Fibroblast of skin of left quadriceps (primary cell): ENCODE results near the gene UPK2.
"Not testable (repeated sequence)": the region's sequence is repeated elsewhere in the genome, so short reads cannot be mapped to it uniquely, and the experiment has no call there.

Experiments used
- DNase-seq, 2 experiments: peaks; one replicate each; pipeline ENCODE4 v3.0.0-alpha.2; 2013; ENCODE audit warnings: low read depth in 2 of 2

Gene UPK2

DNA sequence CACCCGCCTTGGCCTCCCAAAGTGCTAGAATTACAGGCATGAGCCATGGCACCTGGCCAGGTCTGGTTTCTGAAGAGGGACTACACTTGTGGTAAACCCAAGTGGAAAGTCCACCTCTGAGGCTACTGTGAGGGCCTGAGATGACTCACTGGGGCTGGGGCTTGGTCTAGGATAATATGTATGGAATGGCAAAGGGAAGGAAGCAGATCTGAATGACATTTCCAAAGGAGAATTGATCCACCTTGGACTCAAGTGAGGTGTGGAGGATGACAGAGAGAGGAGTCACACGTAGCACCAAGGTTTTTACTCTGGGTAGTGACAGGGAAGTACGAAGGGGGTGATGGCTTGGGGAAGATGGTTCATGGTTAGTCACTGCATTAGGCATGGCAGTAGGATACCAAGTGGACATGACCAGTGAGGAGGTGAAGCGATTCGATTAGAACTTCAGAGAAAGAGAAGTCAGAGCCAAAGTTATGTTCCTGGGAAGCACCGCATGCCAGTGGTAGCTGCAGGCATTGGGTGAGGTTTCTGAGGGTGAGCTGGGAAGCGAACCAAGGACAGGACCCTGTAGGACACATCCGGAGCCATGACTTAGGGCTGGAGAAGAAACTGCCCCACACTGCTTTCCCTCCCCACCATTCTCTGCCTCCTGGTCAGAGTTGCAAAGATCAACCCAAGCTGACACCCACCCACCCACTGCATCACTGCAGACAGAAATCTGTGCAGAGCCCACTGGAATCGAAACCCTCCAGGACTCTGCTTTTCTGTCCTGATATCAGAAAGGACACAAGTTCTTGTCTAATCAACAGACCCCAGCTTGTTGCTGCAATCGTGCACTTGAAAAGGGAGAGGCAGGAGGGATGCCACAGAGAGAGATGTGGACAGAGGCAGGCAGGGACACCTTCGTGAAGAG, 17.4 kb upstream of the UPK2 start:
- no peak for DNase-seq

- DNase-seq: no peak
Measured at GRCh38 chr11:118939404-118939915, 16.6 kb upstream of the UPK2 start.

GRCh38 chr11:118939953-118940598, 16.0 kb upstream of the UPK2 start:
- no peak for DNase-seq

GRCh38 chr11:118947091-118947490, 9.0 kb upstream of the UPK2 start:
- DNase-seq: no peak

DNA sequence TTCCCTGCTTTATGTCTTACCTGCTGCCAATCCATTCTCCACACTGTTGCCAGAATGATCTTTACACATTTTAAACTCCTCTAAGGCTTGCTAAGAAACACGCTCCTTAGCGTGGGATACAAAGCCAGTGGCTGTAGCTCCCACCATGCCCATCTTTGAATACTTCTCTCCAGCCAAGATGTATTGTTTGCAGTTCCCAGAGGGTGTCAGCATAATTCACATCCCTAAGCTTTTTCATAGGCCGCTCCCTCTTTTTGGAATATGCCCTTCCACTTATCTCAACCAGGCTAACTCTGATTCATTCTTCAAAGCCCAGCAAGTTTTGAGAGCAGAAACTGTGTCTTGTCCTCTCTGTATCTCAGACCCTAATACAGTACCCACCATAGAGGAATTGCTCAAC, 8.1 kb upstream of the UPK2 start:
- DNase-seq: no peak

DNA sequence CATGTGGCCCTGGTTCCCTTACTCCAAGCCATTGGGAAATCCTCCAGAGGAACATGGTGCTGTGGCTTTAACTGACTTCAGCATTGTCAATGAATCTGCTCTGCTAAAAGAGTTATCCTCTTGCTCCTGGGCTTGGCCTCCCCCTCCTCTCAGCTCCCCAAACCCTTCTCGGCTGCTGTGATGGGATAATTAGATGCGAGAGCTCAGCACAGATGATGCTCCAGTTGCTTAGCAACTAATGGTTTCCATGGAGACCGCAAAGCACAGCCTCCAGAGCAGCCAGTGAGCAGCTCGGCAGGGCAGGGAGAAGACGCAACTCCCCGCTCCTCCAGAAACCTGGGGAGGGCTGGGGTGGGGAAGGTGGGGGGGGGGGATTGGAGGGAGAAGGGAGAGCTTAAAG, 2.8 kb upstream of the UPK2 start:
- no peak for DNase-seq

- DNase-seq: not testable (repeated sequence)
Measured at GRCh38 chr11:118953976-118954375, 2.1 kb upstream of the UPK2 start.

- no peak for DNase-seq
Measured at GRCh38 chr11:118956847-118957469, 860 bp downstream of the UPK2 start.

- no peak for DNase-seq
Measured at GRCh38 chr11:118957549-118957948, 1.5 kb downstream of the UPK2 start.

GRCh38 chr11:118957968-118958367, 1.9 kb downstream of the UPK2 start:
- no peak for DNase-seq

- no peak for DNase-seq
Measured at GRCh38 chr11:118958577-118958976, 2.5 kb downstream of the UPK2 start.

GRCh38 chr11:118961189-118961588, 5.1 kb downstream of the UPK2 start:
- no peak for DNase-seq

DNA sequence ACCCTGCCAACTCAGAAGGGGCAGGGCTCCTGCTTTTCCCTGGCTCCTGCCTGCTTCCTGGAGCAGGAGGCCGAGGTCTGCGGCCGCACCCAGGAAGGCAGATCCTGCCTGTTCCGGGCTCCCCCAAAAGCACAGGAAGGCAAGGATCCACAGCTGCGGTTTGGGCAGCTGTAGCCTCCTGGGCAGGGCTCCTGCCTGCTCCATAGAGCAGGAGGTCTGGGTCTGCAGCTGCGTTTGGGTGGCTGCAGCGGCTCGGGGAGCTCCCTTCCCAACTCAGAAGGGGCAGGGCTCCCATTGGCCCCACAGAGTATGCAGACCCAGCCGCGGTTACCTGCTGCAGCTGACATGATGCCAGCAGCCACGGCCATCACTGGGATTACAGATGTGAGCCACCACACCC, 5.5 kb downstream of the UPK2 start:
- DNase-seq: no peak

DNA sequence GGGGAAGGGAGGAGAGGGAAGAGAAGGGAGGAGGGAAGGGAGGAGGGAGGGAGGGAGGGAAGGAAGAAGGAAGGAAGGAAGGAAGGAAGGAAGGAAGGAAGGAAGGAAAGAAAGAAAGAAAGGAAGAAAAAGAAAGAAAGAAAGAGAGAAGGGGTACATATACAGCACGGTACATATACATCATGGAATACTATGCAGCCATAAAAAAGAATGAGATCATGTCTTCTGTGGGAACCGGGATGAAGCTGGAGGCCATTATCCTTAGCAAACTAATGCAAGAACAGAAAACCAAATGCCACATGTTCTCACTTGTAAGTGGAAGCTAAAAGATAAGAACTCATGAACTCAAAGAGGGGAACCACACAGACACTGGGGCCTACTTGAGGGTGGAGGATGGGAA, 13.4 kb downstream of the UPK2 start:
- not testable (repeated sequence) for DNase-seq

- no peak for DNase-seq
Measured at GRCh38 chr11:118971646-118972045, 15.5 kb downstream of the UPK2 start, which contains the start of gene FOXR1. Gene FOXR1 (plus strand): TSS chr11:118971761. CDS start chr11:118971932, 171 bp downstream.

- no peak for DNase-seq
Measured at GRCh38 chr11:118973985-118974384, 17.9 kb downstream of the UPK2 start.

DNA sequence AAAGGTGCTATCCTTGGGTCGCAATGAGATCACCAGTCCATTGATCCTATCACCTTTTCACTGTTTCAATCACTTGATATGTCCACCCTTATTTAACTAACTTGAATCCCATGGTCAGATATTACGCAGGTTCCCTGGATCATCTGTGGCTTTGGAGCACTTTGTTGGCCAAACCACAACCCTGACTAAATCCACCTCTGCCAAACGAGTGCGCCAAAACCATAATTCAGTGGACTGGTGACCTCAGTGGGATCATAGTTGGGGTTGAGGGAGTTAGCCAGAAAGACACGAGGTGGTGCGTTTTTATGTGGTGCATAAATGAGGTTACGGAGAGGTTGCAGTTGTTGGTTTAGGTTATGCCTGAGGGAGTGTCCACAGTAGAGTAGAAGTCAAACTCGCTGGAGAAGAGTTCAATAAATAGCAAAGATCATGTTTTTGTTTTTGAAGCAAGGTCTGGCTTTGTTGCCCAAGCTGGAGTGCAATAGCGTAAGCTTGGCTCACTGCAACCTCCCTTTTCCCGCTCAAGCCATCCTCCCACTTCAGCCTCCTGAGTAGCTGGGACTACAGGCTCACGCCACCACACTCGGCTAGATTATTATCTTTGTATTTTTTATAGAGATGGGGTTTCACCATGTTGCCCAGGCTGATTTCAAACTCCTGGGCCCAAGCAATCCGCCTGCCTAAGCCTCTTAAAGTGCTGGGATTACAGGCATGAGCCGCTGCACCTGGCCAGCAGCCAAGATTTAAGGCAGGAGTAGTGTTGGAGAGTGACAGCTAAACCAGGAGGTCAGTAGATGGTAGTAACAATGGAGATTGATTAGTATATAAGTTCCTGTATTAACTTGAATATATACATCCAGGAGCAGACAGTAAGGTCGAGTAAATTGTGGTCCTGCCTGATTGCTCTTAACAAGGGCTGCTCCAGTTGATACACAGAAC, 19.9 kb downstream of the UPK2 start:
- DNase-seq: no peak

DNA sequence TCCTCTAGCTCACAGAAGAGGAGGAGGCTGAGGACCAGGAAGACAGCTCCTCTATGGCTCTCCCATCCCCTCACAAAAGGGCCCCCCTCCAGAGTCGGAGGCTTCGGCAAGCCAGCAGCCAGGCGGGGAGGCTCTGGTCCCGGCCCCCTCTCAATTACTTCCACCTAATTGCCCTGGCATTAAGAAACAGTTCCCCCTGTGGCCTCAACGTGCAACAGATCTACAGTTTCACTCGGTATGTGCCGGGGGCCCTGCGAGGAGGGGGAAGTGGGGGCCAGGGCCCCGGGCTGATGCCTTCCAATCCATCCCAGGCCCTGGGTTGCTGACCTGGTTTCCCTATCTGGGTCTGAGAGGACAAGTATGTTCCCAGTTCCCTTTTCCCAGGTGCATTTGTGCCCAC, 23.3 kb downstream of the UPK2 start:
- DNase-seq: no peak

DNA sequence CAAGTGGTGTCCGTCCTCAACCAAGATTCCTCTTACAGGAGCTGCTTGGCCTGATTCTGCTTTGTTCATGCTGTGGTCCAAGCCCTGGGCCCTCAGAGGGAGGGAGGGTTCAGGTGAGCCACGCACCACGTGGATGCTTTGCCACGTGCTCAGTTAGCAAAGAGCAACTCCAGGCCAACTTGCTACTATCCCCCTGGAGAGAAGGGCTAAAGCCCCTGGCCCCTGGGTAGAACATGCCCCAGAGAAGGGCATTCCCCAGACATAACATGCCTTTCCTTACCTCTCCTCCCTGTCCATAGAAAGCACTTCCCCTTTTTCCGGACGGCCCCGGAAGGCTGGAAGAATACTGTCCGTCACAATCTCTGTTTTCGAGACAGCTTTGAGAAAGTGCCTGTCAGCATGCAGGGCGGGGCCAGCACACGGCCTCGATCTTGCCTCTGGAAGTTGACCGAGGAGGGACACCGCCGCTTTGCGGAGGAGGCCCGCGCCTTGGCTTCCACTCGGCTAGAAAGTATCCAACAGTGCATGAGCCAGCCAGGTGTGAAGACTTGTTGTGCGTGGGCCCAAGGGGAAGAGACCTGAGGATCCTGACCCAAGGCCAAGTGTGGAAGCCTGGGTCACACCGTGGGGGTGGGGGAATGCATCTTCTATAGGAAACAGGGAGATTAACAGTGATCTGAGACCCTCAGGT, 24.2 kb downstream of the UPK2 start:
- no peak for DNase-seq

DNA sequence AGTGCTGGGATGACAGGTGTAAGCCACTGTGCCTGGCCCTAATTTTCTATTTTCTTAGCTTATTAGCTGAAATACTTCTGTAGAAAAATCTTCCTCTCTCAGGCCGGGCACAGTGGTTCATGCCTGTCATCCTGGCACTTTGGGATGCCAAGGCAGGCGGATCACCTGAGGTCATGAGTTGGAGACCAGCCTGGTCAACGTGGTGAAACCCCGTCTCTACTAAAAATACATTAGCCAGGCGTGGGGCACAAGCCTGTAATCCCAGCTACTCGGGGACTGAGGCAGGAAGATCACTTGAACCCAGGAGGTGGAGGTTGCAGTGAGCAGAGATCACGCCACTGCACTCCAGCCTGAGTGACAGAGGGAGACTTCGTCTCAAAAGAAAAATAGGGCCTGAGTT, 28.2 kb downstream of the UPK2 start:
- DNase-seq: not testable (repeated sequence)

DNA sequence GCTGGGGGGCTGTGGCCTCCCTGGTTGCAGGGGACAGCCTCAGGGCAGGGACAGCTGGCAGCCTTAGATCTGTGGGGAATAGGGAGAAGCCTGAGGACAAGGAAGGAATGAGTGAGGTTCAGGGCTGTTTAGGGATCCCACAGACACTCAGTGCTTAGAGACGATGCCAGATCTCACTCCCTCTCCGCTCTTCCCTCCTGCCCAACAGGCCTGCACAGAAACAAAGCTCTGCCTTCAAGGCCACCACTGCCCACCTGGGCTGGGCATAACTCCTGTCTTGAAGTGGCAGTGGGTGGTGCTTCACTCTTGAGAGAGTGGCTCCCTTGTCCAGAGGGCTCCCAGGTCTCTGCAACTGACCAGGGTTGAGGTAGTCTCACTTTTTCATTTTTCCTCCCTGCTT, 28.7 kb downstream of the UPK2 start:
- no peak for DNase-seq
